ENCODE data around the gene FGFRL1.

DNA sequence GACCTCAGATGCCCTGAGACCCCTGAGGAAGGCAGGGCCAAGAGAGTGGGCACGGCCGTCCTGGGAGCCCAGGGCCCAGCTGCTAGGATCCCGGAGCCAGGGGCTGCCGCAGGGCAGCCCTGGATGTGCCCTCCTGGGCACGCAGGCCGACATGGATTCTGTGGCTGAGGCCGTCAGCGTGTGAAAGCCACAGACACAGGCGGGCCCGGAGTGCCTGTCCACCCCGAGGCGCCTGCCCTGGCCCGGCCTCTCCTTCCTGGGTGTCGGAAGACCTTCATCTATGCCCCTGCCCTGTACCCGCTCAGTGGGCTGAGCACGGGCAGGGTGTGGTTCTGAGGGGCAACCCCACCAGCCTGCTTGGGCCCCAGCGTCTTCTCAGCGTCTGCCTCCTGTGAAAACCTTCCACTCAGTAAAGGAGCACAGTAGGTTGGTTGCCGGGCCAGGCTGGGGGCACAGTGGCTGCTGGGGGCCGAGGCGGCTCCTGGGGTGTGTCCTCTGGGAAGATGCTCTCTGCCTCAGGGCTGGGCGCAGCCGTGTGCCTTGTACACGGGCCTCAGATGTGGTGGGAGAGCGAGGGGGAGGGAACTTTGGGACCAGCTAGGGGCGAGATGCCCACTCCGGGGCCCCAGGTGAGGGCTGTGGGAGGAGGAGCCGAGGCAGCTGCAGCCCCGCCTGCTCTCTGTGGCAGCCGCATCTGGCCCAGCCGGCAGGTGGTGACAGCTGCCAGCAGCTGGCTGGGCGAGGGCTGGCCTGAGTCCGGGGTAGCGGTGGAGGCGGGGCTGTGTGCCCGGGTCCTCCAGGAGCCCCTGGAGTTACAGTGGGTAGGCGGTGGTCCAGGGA is 20.8 kb downstream of the FGFRL1 start:
- TF ChIP-seq POLR2AphosphoS5 (IDR thresholded peaks at IDR 0.05) (no peak), POLR2A (IDR thresholded peaks at IDR 0.05) (no peak)
- TF ChIP-seq, protein P1, sequence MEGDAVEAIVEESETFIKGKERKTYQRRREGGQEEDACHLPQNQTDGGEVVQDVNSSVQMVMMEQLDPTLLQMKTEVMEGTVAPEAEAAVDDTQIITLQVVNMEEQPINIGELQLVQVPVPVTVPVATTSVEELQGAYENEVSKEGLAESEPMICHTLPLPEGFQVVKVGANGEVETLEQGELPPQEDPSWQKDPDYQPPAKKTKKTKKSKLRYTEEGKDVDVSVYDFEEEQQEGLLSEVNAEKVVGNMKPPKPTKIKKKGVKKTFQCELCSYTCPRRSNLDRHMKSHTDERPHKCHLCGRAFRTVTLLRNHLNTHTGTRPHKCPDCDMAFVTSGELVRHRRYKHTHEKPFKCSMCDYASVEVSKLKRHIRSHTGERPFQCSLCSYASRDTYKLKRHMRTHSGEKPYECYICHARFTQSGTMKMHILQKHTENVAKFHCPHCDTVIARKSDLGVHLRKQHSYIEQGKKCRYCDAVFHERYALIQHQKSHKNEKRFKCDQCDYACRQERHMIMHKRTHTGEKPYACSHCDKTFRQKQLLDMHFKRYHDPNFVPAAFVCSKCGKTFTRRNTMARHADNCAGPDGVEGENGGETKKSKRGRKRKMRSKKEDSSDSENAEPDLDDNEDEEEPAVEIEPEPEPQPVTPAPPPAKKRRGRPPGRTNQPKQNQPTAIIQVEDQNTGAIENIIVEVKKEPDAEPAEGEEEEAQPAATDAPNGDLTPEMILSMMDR (IDR thresholded peaks at IDR 0.05) = peak in 1 of 2 donors; percentile 5
